HPDE6-E6E7 (cell line): Measurements from ENCODE around the gene SURF4.
A peak's percentile ranks its signal among the peaks of the same experiment; 100 is the strongest.

ENCODE experiments used
- DNase-seq: peaks from one replicate; pipeline ENCODE4 v3.0.0; 2011; ENCODE audit warnings: missing footprints; ENCODE audit errors: extremely low spot score

SURF4 gene

GRCh38 chr9:133374612-133375115 is 1.2 kb downstream of the SURF4 start:
- no peak for DNase-seq

- no peak for DNase-seq
Observed at GRCh38 chr9:133372144-133372543, 3.7 kb downstream of the SURF4 start.

GRCh38 chr9:133371261-133371711 is 4.6 kb downstream of the SURF4 start:
- no peak for DNase-seq

GRCh38 chr9:133370685-133371084 is 5.2 kb downstream of the SURF4 start:
- DNase-seq = no peak

GRCh38 chr9:133369933-133370332 is 5.9 kb downstream of the SURF4 start:
- DNase-seq = no peak

- no peak for DNase-seq
Observed at GRCh38 chr9:133369422-133369821, 6.4 kb downstream of the SURF4 start.

- DNase-seq = no peak
Observed at GRCh38 chr9:133368249-133368881, 7.5 kb downstream of the SURF4 start.

- DNase-seq = no peak
Observed at GRCh38 chr9:133367778-133368177, 8.1 kb downstream of the SURF4 start.

GRCh38 chr9:133367221-133367620 is 8.6 kb downstream of the SURF4 start:
- DNase-seq = no peak

GRCh38 chr9:133366435-133366834 is 9.4 kb downstream of the SURF4 start:
- no peak for DNase-seq

- DNase-seq = no peak
Observed at GRCh38 chr9:133362359-133363044, 13.4 kb downstream of the SURF4 start.

GRCh38 chr9:133361507-133362092 is 14.3 kb downstream of the SURF4 start:
- DNase-seq = no peak

- no peak for DNase-seq
Observed at GRCh38 chr9:133360400-133361393, 15.2 kb downstream of the SURF4 start.

- no peak for DNase-seq
Observed at GRCh38 chr9:133359399-133360175, 16.3 kb downstream of the SURF4 start.

- no peak for DNase-seq
Observed at GRCh38 chr9:133357656-133358055, 18.2 kb downstream of the SURF4 start.

GRCh38 chr9:133356391-133357091 is 19.3 kb downstream of the SURF4 start, which contains the start of the genes SURF1 and SURF2:
Gene SURF1 (minus strand): TSS chr9:133356487. CDS start chr9:133356453, 34 bp downstream.
Gene SURF2 (plus strand): TSS chr9:133356550. CDS start chr9:133356593, 43 bp downstream.
- DNase-seq = peak; percentile 81

GRCh38 chr9:133355881-133356357 is 19.9 kb downstream of the SURF4 start:
- DNase-seq = no peak

- no peak for DNase-seq
Observed at GRCh38 chr9:133354766-133355165, 21.1 kb downstream of the SURF4 start.

GRCh38 chr9:133353548-133353947 is 22.3 kb downstream of the SURF4 start:
- no peak for DNase-seq
